Bronchial epithelial cell (primary cell): ENCODE results near the gene MLXIP. TPM values are rescaled to one million over a fixed set of nuclear protein-coding genes. Genes with fewer than 3 reads are reported as not detected.

Source experiments
- DNase-seq: peaks from one replicate; pipeline ENCODE4 v3.0.0-alpha.2; 2010; ENCODE audit warnings: low read depth
- FAIRE-seq: peaks from 2 replicates; lab custom pipeline; 2011; peaks lifted over from hg19 to GRCh38; lab: Jason Lieb, UNC
- H3K27me3 ChIP-seq: 2 replicates; pipeline ENCODE4 v1.5.1; 2011; ENCODE audit warnings: low read length; ENCODE audit not compliant: control insufficient read depth, insufficient read depth
- H3K36me3 ChIP-seq: 2 replicates; pipeline ENCODE4 v1.5.1; 2011; ENCODE audit warnings: low read length; ENCODE audit not compliant: control insufficient read depth, insufficient read depth
- H3K4me3 ChIP-seq: 2 replicates; pipeline ENCODE4 v1.5.1; 2011; ENCODE audit warnings: mild to moderate bottlenecking, low read depth, low read length, control low read depth
- total RNA-seq: library from RNA; depleted of rRNA; stranded (reverse); fragments of >200 nt; gene quantifications from 2 replicates; pipeline ENCODE4 v1.2.1, GENCODE V29; 2014
- TF ChIP-seq, protein P1 (sequence below): IDR thresholded peaks from 2 replicates; pipeline ENCODE4 v1.5.1; 2011; ENCODE audit warnings: mild to moderate bottlenecking, moderate library complexity, low read length, control low read depth, inconsistent platforms; ENCODE audit not compliant: insufficient read depth, severe bottlenecking

The MLXIP gene
- total RNA-seq, 1 donor from 2014 or later = 9.2 TPM

DNA sequence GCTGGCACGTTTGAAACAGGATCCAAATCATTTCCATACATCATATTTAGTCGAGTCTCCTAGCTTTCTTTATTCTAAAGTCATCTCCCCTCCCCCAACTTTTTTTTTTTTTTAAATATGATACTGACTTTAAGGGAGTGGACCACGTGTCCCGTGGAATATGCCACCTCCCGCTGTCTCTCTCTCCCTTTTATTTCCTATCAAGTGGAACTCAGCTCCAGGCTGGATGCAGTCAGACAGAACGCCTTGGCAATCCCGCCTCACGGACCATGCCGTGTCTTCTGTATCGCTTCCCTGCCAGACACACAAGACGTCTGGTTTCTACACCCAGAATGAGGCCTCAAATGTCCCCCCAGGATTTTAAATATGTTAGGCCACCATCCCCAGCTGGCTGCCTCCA is 35.6 kb upstream of the MLXIP start:
- Histone ChIP-seq H3K4me3 (no peak overlapping the region), H3K36me3 (peaks cover 15% of the 10 kb centered on the region), H3K27me3 (no peaks in the 10 kb centered on the region)
- no peak for DNase-seq
- FAIRE-seq = no peak
- TF ChIP-seq, protein P1, sequence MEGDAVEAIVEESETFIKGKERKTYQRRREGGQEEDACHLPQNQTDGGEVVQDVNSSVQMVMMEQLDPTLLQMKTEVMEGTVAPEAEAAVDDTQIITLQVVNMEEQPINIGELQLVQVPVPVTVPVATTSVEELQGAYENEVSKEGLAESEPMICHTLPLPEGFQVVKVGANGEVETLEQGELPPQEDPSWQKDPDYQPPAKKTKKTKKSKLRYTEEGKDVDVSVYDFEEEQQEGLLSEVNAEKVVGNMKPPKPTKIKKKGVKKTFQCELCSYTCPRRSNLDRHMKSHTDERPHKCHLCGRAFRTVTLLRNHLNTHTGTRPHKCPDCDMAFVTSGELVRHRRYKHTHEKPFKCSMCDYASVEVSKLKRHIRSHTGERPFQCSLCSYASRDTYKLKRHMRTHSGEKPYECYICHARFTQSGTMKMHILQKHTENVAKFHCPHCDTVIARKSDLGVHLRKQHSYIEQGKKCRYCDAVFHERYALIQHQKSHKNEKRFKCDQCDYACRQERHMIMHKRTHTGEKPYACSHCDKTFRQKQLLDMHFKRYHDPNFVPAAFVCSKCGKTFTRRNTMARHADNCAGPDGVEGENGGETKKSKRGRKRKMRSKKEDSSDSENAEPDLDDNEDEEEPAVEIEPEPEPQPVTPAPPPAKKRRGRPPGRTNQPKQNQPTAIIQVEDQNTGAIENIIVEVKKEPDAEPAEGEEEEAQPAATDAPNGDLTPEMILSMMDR = no peak

DNA sequence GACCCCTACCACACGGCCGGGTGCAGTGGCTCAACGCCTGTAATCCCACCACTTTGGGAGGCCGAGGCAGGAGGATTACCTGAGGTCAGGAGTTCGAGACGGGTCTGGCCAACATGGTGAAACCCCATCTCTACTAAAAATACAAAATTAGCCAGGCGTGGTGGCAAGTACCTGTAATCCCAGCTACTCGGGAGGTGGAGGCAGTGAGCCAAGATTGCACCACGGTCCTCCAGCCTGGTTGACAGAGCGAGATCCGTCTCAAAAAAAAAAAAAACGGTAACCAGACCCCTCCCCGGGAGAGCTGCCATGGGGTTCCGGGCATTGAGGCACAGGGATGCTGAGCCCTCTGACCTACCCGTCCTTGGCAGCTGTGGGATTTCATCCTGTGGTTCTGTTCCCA is 35.1 kb upstream of the MLXIP start:
- H3K36me3 ChIP-seq = peaks cover 16% of the 10 kb centered on the region
- no peaks in the 10 kb centered on the region for H3K27me3 ChIP-seq
- no peak overlapping the region for H3K4me3 ChIP-seq
- DNase-seq (no peak), FAIRE-seq (no peak)
- TF ChIP-seq, protein P1 = no peak

DNA sequence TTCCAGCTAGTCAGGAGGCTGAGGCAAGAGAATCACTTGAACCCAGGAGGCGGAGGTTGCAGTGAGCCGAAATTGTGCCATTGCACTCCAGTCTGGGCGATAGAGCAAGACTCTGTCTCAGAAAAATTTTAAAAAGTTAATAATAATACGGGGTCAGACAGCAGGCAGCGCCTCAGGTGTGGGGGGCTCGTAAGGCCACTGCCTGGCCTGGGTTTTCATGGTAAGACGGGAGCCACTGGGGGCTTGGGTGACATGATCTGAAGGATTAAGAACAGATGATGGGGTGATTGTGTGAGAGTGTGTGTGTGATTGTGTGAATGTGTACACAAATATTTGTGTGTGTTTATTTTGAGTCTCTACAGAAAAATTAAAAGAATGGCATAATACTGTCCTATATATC is 33.3 kb upstream of the MLXIP start:
- peaks cover 13% of the 10 kb centered on the region for H3K36me3 ChIP-seq
- TF ChIP-seq, protein P1 = no peak
- no peaks in the 10 kb centered on the region for H3K27me3 ChIP-seq
- FAIRE-seq (no peak), DNase-seq (no peak)
- H3K4me3 ChIP-seq = no peak overlapping the region

DNA sequence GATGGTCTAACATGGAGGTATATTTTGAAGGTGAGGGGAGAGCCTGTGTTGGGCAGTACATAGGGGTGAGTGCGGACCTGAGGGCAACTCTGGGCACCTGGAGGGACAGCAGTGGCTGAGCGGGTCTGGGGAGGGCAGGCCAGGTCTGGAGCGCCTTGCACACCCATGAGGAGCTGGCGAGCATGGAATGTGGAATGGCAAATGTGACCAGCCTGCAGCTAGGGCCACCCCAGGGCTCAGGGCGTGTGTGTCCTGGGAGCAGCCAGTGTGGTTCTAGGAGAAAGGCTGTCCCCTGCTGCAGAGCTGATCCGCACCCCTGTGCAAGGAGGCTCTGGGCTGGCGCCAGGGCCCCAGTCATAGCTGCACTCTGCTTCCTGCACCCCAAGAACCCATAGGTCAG is 32.4 kb upstream of the MLXIP start:
- Histone ChIP-seq H3K36me3 (peaks cover 13% of the 10 kb centered on the region), H3K27me3 (no peaks in the 10 kb centered on the region), H3K4me3 (no peak overlapping the region)
- TF ChIP-seq, protein P1 = no peak
- no peak for DNase-seq
- FAIRE-seq = no peak

DNA sequence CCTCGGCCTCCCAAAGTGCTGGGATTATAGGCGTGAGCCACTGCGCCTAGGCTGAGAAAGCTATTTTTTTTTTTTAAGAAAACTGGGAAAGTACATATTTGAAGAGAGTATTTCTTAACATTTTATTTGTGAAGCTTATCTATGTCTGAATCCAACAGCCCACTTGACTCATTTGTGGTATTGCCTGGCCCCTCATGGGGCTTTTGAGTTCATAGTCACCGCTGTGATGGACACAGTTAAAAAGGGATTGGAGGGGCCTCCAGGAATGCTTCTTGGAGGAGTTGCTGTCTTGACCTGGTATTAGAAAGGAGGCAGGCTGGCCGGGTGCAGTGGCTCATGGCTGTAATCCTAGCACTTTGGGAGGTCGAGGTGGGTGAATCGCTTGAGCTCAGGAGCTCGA is 30.4 kb upstream of the MLXIP start:
- H3K27me3 ChIP-seq = no peaks in the 10 kb centered on the region
- peaks cover 13% of the 10 kb centered on the region for H3K36me3 ChIP-seq
- no peak for FAIRE-seq
- no peak overlapping the region for H3K4me3 ChIP-seq
- DNase-seq = no peak
- TF ChIP-seq, protein P1 = no peak

DNA sequence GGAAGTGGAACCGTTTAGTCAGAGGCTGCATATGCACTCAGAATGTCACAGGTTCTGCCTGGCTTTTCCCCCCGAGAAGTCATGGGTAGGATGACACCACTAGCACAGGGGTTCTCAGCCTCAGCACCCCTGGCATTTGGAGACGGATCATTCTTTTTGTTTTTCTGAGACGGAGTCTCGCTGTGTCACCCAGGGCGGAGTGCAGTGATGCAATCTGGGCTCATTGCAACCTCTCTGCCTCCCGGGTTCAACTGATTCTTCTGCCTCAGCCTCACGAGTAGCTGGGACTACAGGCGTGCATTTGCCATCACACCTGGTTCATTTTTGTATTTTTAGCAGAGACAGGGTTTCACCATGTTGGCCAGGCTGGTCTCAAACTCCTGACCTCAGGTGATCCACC is 28.7 kb upstream of the MLXIP start:
- DNase-seq = no peak
- peaks cover 7% of the 10 kb centered on the region for H3K36me3 ChIP-seq
- no peak for FAIRE-seq
- H3K4me3 ChIP-seq = no peak overlapping the region
- no peaks in the 10 kb centered on the region for H3K27me3 ChIP-seq
- TF ChIP-seq, protein P1 = no peak
